Measurements from ENCODE around the gene KRT16.
A peak's percentile ranks its signal among the peaks of the same experiment; 100 is the strongest.
"Not testable (repeated sequence)": the region's sequence is repeated elsewhere in the genome, so short reads cannot be mapped to it uniquely, and the experiment has no call there.

The KRT16 gene

DNA sequence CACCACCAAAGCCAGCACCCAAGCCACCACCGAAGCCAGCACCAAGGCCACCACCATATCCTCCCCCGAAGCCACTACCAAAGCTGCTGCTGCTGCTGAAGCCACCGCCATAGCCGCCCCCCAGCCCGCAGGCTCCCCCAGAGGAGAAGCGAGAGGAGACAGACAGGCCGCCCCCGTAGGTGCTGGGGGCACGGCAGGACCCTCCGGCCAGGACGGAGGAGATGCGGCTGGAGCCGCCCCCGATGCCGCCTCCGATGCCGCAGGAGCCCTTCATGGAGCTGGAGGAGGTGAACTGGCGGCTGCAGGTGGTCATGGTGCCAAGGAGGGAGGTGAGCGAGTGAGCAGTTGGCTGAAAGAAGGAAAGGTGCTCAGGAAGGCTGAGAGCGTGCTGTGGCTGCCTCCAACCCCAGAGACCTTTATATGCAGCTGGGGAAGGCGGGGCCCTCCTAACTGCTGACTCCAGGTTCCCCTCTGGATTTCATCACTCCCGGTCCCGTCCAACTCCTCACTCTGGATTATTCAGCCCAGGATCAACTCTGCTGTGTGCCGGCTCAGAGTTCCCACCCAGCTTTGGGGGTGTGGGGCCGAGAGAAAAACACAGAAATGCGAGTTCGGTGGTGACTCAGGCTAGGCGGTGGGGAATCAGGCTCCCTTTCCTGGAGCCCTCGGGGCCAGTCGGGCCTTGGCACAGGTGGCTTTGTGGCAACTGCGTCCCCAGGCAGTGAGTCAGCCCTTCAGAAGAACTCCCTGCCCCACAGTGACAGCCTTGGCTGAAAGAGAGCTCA is at the start of gene KRT16:
KRT16 (minus strand) TSS at position 392 of the 785 bp plus-strand sequence; CDS start at position 313, 79 bp downstream.
- DNase-seq (ENCODE audit: low spot score), result not testable (repeated sequence)

GRCh38 chr17:41660221-41660711 is 47.7 kb upstream of the KRT16 start:
- DNase-seq (ENCODE audit: low spot score), result no peak

- no peak for DNase-seq (ENCODE audit: low spot score)
Measured at GRCh38 chr17:41659427-41660212, 47.1 kb upstream of the KRT16 start.

- no peak for DNase-seq (ENCODE audit: low spot score)
Measured at GRCh38 chr17:41658846-41659245, 46.3 kb upstream of the KRT16 start.

DNA sequence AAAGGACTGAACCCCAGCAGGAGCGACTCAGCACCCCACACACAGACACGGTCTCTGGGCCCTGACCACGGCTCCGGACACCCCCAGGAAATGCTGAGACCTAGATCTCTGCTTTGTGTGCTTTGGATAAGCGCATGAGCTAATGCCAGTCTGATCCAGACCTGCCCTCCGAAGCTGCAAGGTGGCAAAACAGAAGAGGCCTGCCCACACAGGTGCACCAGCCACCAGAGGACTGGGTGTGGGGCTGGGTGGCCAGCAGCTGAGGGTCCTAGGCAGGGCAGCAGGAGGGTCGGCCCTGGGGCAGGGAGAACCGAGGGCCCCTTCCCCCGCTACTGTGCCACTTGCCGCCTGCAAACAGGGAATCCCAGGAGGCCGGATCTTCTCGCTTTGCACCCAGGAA is 45.4 kb upstream of the KRT16 start:
- no peak for DNase-seq (ENCODE audit: low spot score)

DNA sequence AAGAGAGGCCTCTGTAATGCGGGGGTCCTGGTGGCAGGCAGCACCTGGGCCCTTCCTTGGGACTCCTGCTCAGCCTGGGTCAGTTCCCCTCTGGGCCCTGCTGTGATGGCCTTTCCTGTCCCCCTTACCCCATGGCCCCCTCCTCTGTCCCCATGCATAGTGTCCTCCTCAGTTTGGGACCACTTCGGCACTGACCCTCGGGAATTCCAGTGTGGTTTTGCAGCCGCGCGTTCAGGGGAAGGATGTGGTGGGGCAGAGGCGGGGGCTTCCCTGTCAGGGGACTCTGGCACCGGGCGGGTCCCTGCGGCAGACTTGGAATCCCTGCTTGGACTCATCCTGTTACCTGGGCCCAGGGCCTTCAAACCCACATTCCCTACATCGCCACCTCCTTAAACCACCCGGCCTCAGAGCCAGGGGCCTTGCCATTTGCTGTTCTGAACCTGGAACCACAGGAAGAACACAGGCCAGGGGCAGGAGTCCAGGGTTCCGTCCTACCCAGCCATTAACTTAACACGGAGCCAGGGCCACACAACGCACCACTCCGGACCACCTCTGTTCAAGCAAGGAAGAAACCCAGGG is 44.7 kb upstream of the KRT16 start:
- no peak for DNase-seq (ENCODE audit: low spot score)

GRCh38 chr17:41656249-41657023 is 43.9 kb upstream of the KRT16 start:
- no peak for DNase-seq (ENCODE audit: low spot score)

DNA sequence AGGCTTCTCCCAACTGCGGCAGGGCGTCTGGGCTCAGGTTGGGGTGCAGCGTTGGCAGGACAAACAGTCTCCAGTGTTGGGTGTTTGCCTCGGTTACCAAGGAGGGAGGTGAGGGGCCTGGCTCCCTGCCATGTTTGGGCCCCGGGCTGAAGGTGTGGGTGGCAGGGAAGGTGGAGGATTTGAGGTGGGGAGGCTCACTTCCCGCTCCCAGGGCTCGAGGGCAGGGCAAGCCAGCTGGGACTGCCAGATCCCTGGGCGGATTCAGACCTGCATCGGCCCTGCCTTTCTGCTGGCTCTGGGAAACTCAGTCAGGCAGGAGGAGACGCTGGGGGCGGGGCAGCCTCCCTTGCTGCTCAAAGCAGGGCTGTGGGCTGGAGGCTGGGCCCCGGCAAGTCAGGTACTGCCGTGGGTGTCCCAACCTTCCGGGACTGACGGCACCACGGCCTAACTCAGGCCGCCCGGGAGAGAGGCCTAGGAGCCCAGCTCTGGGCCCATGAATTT is 43.1 kb upstream of the KRT16 start:
- no peak for DNase-seq (ENCODE audit: low spot score)

GRCh38 chr17:41654678-41655607 is 42.4 kb upstream of the KRT16 start:
- no peak for DNase-seq (ENCODE audit: low spot score)

DNA sequence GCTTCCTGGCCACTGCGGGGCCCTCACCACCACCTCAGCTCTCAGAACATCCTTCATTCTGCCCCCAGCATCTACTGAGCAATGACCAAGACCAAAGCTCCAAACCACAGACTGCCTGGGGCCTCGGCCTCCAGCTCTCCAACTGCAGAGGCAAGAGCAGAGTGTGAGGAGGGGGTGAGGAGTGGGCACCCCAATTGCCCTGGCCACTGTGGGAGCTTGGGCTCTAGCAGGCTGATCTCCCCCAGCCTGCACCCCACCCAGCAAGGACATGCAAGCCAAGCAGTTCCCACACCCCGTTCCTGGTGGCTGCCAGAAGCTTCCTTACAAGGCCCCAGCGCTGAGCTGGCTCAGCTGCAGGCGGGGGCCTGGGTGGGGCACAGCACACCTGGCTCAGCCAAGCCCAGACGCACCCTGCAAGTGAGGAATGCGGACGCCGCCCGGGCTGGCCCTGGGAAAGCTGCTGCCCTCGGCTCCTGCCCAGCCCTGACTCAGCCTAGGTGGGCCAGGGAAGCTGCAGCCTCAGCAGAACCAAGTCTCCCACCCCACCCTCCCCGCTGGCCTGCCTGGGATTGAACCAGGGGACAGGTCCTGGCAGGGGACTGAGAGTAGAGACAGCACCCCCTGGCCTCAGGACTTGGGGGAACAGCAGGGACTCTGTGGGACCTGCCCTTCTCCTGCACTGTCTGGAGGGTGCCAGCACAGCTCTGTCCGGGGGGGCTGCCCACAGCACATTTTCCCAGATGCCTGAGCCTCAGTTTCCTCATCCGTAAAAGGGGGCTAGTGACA is 41.5 kb upstream of the KRT16 start:
- DNase-seq (ENCODE audit: low spot score), result no peak

- no peak for DNase-seq (ENCODE audit: low spot score)
Measured at GRCh38 chr17:41653421-41653820, 40.9 kb upstream of the KRT16 start.

DNA sequence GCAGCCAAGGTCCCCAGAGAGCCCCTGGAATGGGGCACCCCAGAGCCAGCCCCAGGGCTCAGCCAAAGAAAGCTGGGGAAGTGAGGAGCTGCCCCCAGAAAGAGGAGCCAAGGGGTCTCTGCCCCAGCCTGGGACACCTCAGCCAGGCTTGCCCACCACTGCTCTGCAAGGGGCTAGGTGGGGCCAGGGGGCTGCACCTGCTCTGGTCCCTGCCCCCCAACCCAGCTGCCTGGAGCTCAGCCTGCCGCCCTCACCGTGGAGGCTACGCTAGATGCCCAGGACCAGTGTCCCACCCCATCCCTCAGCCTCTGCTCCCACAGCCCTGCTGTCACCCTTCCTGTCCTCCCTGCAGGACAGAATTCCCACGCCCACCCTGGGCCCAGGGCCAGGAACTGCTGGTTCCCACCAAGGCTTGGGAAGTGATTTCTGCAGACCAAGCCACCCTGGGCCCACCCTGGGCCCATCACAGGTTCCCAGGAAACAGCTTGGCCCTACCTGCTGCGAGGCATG is 39.9 kb upstream of the KRT16 start:
- no peak for DNase-seq (ENCODE audit: low spot score)

DNA sequence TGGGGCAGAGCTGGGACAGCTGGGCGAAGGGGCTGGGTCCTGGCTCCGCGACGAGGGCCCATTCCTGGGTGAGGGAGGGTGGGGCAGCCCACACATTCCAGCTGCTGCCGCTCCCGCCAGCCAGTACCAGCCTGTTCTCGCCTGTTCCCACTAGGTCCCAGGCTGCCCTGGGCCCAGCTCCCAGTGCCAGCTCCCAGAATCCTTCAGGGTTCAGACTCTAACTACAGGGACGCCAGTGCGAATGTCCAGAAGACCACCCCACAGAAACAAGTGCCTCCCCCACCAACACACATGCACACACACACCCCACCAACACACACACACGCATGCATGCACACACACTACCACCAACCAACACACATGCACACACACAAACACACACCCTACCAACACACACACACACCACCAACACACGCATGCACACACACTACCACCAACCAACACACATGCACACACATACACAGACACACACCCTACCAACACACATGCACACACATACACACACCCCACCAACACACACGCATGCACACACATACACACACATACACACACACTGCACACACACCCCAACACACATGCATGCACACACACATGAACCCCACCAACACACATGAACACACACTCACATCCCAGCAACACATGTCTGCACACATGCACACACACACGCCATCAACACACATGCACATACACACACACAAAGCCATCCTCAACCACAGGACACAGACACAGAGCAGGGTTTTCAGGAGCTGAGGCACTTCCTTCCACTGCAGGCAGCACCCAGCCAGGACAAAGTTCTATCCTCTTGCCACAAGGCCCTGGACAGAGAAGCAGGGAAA is 39.3 kb upstream of the KRT16 start:
- peak; percentile 40 for DNase-seq (ENCODE audit: low spot score)

GRCh38 chr17:41650794-41651624 is 38.4 kb upstream of the KRT16 start:
- DNase-seq (ENCODE audit: low spot score), result no peak

- DNase-seq (ENCODE audit: low spot score), result no peak
Measured at GRCh38 chr17:41649923-41650519, 37.5 kb upstream of the KRT16 start.

GRCh38 chr17:41648411-41649195 is 36.0 kb upstream of the KRT16 start:
- DNase-seq (ENCODE audit: low spot score), result peak; percentile 65

Measured in globus pallidus (tissue), 1 donor.